Activated naive CD4-positive, alpha-beta T cell treated with anti-CD3 and anti-CD28 coated beads, Interleukin-2, amount 10 ng/mL, durations not matched to agents 7 days and 5 days (primary cell): ENCODE results near the gene SLC35G1.
A peak's percentile ranks its signal among the peaks of the same experiment; 100 is the strongest.

Experiments
- CTCF ChIA-PET: fragments of 350-600 bp; sonication (Branson Sonifier 250); formaldehyde crosslinking; loops from one replicate; lab custom pipeline; 2021; ENCODE audit warnings: antibody characterized with exemption; lab: Charles Lee
- DNase-seq: peaks from one replicate; pipeline ENCODE4 v3.0.0-alpha.2; 2020
- H3K27ac Mint-ChIP-seq: one replicate; pipeline ENCODE4 v1.8.0; 2021; ENCODE audit warnings: mild to moderate bottlenecking, moderate library complexity, mixed read lengths
- H3K27me3 Mint-ChIP-seq: one replicate; pipeline ENCODE4 v1.8.0; 2021; ENCODE audit warnings: mild to moderate bottlenecking, mixed read lengths
- H3K36me3 Mint-ChIP-seq: one replicate; pipeline ENCODE4 v1.8.0; 2021; ENCODE audit warnings: mixed read lengths
- H3K4me1 Mint-ChIP-seq: one replicate; pipeline ENCODE4 v1.8.0; 2021; ENCODE audit warnings: mixed read lengths
- H3K4me3 Mint-ChIP-seq: one replicate; pipeline ENCODE4 v1.8.0; 2021; ENCODE audit warnings: mild to moderate bottlenecking, moderate library complexity, mixed read lengths
- H3K9me3 Mint-ChIP-seq: one replicate; pipeline ENCODE4 v1.8.0; 2021; ENCODE audit warnings: mixed read lengths

SLC35G1 gene

GRCh38 chr10:93911866-93912265 lies 18.1 kb downstream of the SLC35G1 start:
- H3K4me1 Mint-ChIP-seq, result peaks cover 6% of the 10 kb centered on the region
- H3K9me3 Mint-ChIP-seq, result no peaks in the 10 kb centered on the region
- no peak overlapping the region for H3K27ac Mint-ChIP-seq
- H3K36me3 Mint-ChIP-seq, result peaks cover 17% of the 10 kb centered on the region
- H3K27me3 Mint-ChIP-seq, result no peaks in the 10 kb centered on the region
- CTCF ChIA-PET, result no interaction called here
- no peak overlapping the region for H3K4me3 Mint-ChIP-seq
- DNase-seq, result no peak

- no peaks in the 10 kb centered on the region for H3K9me3 Mint-ChIP-seq
- H3K4me1 Mint-ChIP-seq, result peaks cover under 1% of the 10 kb centered on the region
- CTCF ChIA-PET, result no interaction called here
- peaks cover 12% of the 10 kb centered on the region for H3K36me3 Mint-ChIP-seq
- no peak overlapping the region for H3K27ac Mint-ChIP-seq
- no peaks in the 10 kb centered on the region for H3K27me3 Mint-ChIP-seq
- DNase-seq, result no peak
- no peak overlapping the region for H3K4me3 Mint-ChIP-seq
Measured at GRCh38 chr10:93912444-93912843, 18.7 kb downstream of the SLC35G1 start.

GRCh38 chr10:93913706-93914105 lies 19.9 kb downstream of the SLC35G1 start:
- Mint-ChIP-seq H3K27me3 (no peaks in the 10 kb centered on the region), H3K9me3 (no peaks in the 10 kb centered on the region), H3K4me3 (no peak overlapping the region), H3K4me1 (no peaks in the 10 kb centered on the region), H3K27ac (no peak overlapping the region), H3K36me3 (peaks cover 5% of the 10 kb centered on the region)
- CTCF ChIA-PET, result no interaction called here
- DNase-seq, result no peak

- DNase-seq, result no peak
- Mint-ChIP-seq H3K36me3 (peaks cover 5% of the 10 kb centered on the region), H3K27ac (no peak overlapping the region), H3K4me1 (no peaks in the 10 kb centered on the region), H3K9me3 (no peaks in the 10 kb centered on the region), H3K4me3 (no peak overlapping the region), H3K27me3 (no peaks in the 10 kb centered on the region)
- CTCF ChIA-PET, result interaction anchor here (1.3 to 2.7 kb wide), 6 partner anchors 9 to 529 kb away, joined by 3 to 21 read pairs (median 8); no protein-coding TSS in a partner anchor
Measured at GRCh38 chr10:93915598-93915997, 21.8 kb downstream of the SLC35G1 start.

GRCh38 chr10:93916257-93917063 lies 22.7 kb downstream of the SLC35G1 start:
- CTCF ChIA-PET, result interaction anchor here (1.1 to 2.7 kb wide), 10 partner anchors 9 to 528 kb away, joined by 3 to 21 read pairs (median 5); no protein-coding TSS in a partner anchor
- H3K9me3 Mint-ChIP-seq, result no peaks in the 10 kb centered on the region
- no peaks in the 10 kb centered on the region for H3K4me1 Mint-ChIP-seq
- DNase-seq, result no peak
- no peaks in the 10 kb centered on the region for H3K27me3 Mint-ChIP-seq
- H3K4me3 Mint-ChIP-seq, result no peak overlapping the region
- H3K36me3 Mint-ChIP-seq, result peaks cover 5% of the 10 kb centered on the region
- H3K27ac Mint-ChIP-seq, result no peak overlapping the region

GRCh38 chr10:93917064-93917391 lies 23.2 kb downstream of the SLC35G1 start:
- Mint-ChIP-seq H3K4me1 (no peaks in the 10 kb centered on the region), H3K27ac (no peak overlapping the region), H3K4me3 (no peak overlapping the region), H3K36me3 (peaks cover 5% of the 10 kb centered on the region), H3K9me3 (no peaks in the 10 kb centered on the region), H3K27me3 (no peaks in the 10 kb centered on the region)
- CTCF ChIA-PET, result interaction anchor here (0.7 to 2.7 kb wide), 11 partner anchors 9 to 528 kb away, joined by 3 to 21 read pairs (median 4); no protein-coding TSS in a partner anchor
- DNase-seq, result no peak

GRCh38 chr10:93917821-93918220 lies 24.0 kb downstream of the SLC35G1 start:
- Mint-ChIP-seq H3K4me1 (no peaks in the 10 kb centered on the region), H3K4me3 (no peak overlapping the region), H3K36me3 (peaks cover 2% of the 10 kb centered on the region), H3K27me3 (no peaks in the 10 kb centered on the region), H3K27ac (no peak overlapping the region), H3K9me3 (no peaks in the 10 kb centered on the region)
- no peak for DNase-seq
- CTCF ChIA-PET, result interaction anchor here (0.7 to 2.7 kb wide), 5 partner anchors 11 to 527 kb away, joined by 3 to 16 read pairs (median 4); no protein-coding TSS in a partner anchor

GRCh38 chr10:93921338-93921737 lies 27.6 kb downstream of the SLC35G1 start:
- Mint-ChIP-seq H3K36me3 (no peaks in the 10 kb centered on the region), H3K4me1 (no peaks in the 10 kb centered on the region), H3K9me3 (no peaks in the 10 kb centered on the region), H3K27me3 (no peaks in the 10 kb centered on the region), H3K27ac (no peak overlapping the region), H3K4me3 (no peak overlapping the region)
- peak; percentile 56 for DNase-seq
- CTCF ChIA-PET, result interaction anchor here (0.6 to 2.0 kb wide), 9 partner anchors 12 to 367 kb away, joined by 3 to 7 read pairs (median 4); no protein-coding TSS in a partner anchor

- H3K9me3 Mint-ChIP-seq, result no peaks in the 10 kb centered on the region
- DNase-seq, result no peak
Measured at GRCh38 chr10:93926613-93927012, 32.8 kb downstream of the SLC35G1 start.

GRCh38 chr10:93938140-93938539 lies 44.4 kb downstream of the SLC35G1 start:
- H3K9me3 Mint-ChIP-seq, result no peaks in the 10 kb centered on the region
- H3K4me3 Mint-ChIP-seq, result no peak overlapping the region
- DNase-seq, result no peak
- no peaks in the 10 kb centered on the region for H3K4me1 Mint-ChIP-seq
- CTCF ChIA-PET, result no interaction called here
- H3K27ac Mint-ChIP-seq, result no peak overlapping the region
- no peaks in the 10 kb centered on the region for H3K36me3 Mint-ChIP-seq
- no peaks in the 10 kb centered on the region for H3K27me3 Mint-ChIP-seq

More at GRCh38 chr10:93926613-93927012, 32.8 kb downstream of the SLC35G1 start:
- H3K27me3 Mint-ChIP-seq, result no peaks in the 10 kb centered on the region
- CTCF ChIA-PET, result no interaction called here
- no peak overlapping the region for H3K4me3 Mint-ChIP-seq
- H3K36me3 Mint-ChIP-seq, result no peaks in the 10 kb centered on the region
- no peak overlapping the region for H3K27ac Mint-ChIP-seq
- no peaks in the 10 kb centered on the region for H3K4me1 Mint-ChIP-seq

- H3K27ac Mint-ChIP-seq, result no peak overlapping the region
- no peaks in the 10 kb centered on the region for H3K4me1 Mint-ChIP-seq
- H3K4me3 Mint-ChIP-seq, result no peak overlapping the region
- no peaks in the 10 kb centered on the region for H3K9me3 Mint-ChIP-seq
- no peaks in the 10 kb centered on the region for H3K27me3 Mint-ChIP-seq
- CTCF ChIA-PET, result no interaction called here
- no peak for DNase-seq
- no peaks in the 10 kb centered on the region for H3K36me3 Mint-ChIP-seq
Measured at GRCh38 chr10:93940881-93941280, 47.1 kb downstream of the SLC35G1 start.

- H3K4me1 Mint-ChIP-seq, result no peaks in the 10 kb centered on the region
- H3K36me3 Mint-ChIP-seq, result no peaks in the 10 kb centered on the region
- no peaks in the 10 kb centered on the region for H3K27me3 Mint-ChIP-seq
- H3K4me3 Mint-ChIP-seq, result no peak overlapping the region
- no peak overlapping the region for H3K27ac Mint-ChIP-seq
- CTCF ChIA-PET, result no interaction called here
- DNase-seq, result no peak
- H3K9me3 Mint-ChIP-seq, result no peaks in the 10 kb centered on the region
Measured at GRCh38 chr10:93941606-93942005, 47.8 kb downstream of the SLC35G1 start.

- Mint-ChIP-seq H3K27me3 (no peaks in the 10 kb centered on the region), H3K4me3 (no peak overlapping the region), H3K36me3 (no peaks in the 10 kb centered on the region), H3K4me1 (no peaks in the 10 kb centered on the region), H3K9me3 (no peaks in the 10 kb centered on the region), H3K27ac (no peak overlapping the region)
- CTCF ChIA-PET, result no interaction called here
- no peak for DNase-seq
Measured at GRCh38 chr10:93945819-93946218, 52.0 kb downstream of the SLC35G1 start.

- Mint-ChIP-seq H3K4me1 (no peaks in the 10 kb centered on the region), H3K27ac (no peak overlapping the region), H3K36me3 (no peaks in the 10 kb centered on the region), H3K9me3 (no peaks in the 10 kb centered on the region), H3K4me3 (no peak overlapping the region), H3K27me3 (no peaks in the 10 kb centered on the region)
- DNase-seq, result no peak
- CTCF ChIA-PET, result interaction anchor here (0.5 kb wide), 1 partner anchor 23 kb away, joined by 3 read pairs; no protein-coding TSS in a partner anchor
Measured at GRCh38 chr10:93947055-93947454, 53.3 kb downstream of the SLC35G1 start.

GRCh38 chr10:93947524-93947923 lies 53.7 kb downstream of the SLC35G1 start:
- Mint-ChIP-seq H3K9me3 (no peaks in the 10 kb centered on the region), H3K27me3 (no peaks in the 10 kb centered on the region), H3K36me3 (no peaks in the 10 kb centered on the region), H3K4me3 (no peak overlapping the region), H3K27ac (no peak overlapping the region), H3K4me1 (no peaks in the 10 kb centered on the region)
- CTCF ChIA-PET, result interaction anchor here (0.5 kb wide), 1 partner anchor 23 kb away, joined by 3 read pairs; no protein-coding TSS in a partner anchor
- DNase-seq, result no peak
